GM23338 (cell line): Measurements from ENCODE around the gene SMOC2. TPM values are rescaled to one million over a fixed set of nuclear protein-coding genes. Genes with fewer than 3 reads are reported as not detected.

Experiments used
- ATAC-seq: fragments of 200-7000 bp; cut with Tn5 transposase; 3 replicates; pipeline ENCODE4 v1.9.1; 2020
- DNase-seq: peaks from one replicate; pipeline ENCODE4 v3.0.0-alpha.2; 2015; ENCODE audit warnings: low spot score
- H2AFZ ChIP-seq: fragments of 200-600 bp; sonication (generic); 2 replicates; pipeline ENCODE4 v1.8.0; 2016; ENCODE audit warnings: antibody characterized with exemption, mild to moderate bottlenecking, moderate library complexity
- H3F3A ChIP-seq: fragments of 200-600 bp; sonication (generic); replicated peaks from 2 replicates; pipeline ENCODE4 v1.8.0; 2017; ENCODE audit warnings: antibody characterized with exemption, mixed run types, low read depth
- H3K27ac ChIP-seq: fragments of 200-600 bp; sonication (generic); 2 replicates; pipeline ENCODE4 v1.6.1; 2016; ENCODE audit warnings: low read depth
- H3K27me3 ChIP-seq: fragments of 200-600 bp; sonication (generic); 2 replicates; pipeline ENCODE4 v1.8.0; 2016; ENCODE audit warnings: mild to moderate bottlenecking, mixed run types, moderate library complexity; ENCODE audit not compliant: insufficient read depth
- H3K36me3 ChIP-seq: fragments of 200-600 bp; sonication (generic); 2 replicates; pipeline ENCODE4 v1.8.0; 2016; ENCODE audit warnings: mild to moderate bottlenecking; ENCODE audit not compliant: insufficient read depth
- H3K4me1 ChIP-seq: fragments of 200-600 bp; sonication (generic); 2 replicates; pipeline ENCODE4 v1.8.0; 2016; ENCODE audit warnings: mild to moderate bottlenecking, moderate library complexity; ENCODE audit not compliant: insufficient read depth
- H3K4me2 ChIP-seq: fragments of 200-600 bp; sonication (generic); 2 replicates; pipeline ENCODE4 v1.7.1; 2017; ENCODE audit warnings: mixed run types
- H3K4me3 ChIP-seq: fragments of 200-600 bp; sonication (generic); 2 replicates; pipeline ENCODE4 v1.6.1; 2016; ENCODE audit warnings: mixed run types
- H3K79me2 ChIP-seq: fragments of 200-600 bp; sonication (generic); replicated peaks from 2 replicates; pipeline ENCODE4 v1.8.0; 2017; ENCODE audit warnings: mild to moderate bottlenecking; ENCODE audit not compliant: insufficient read depth
- H3K9me2 ChIP-seq: fragments of 200-600 bp; sonication (generic); 2 replicates; pipeline ENCODE4 v1.8.0; 2017; ENCODE audit not compliant: insufficient read depth
- H4K20me1 ChIP-seq: fragments of 200-600 bp; sonication (generic); replicated peaks from 2 replicates; pipeline ENCODE4 v1.8.0; 2017; ENCODE audit warnings: mild to moderate bottlenecking; ENCODE audit not compliant: insufficient read depth
- H3K27ac Mint-ChIP-seq: 2 replicates; pipeline ENCODE4 v1.8.0; 2020; ENCODE audit warnings: inconsistent platforms, mild to moderate bottlenecking, moderate library complexity, mixed read lengths
- H3K27me3 Mint-ChIP-seq: 3 replicates; pipeline ENCODE4 v1.8.0; 2022; ENCODE audit warnings: low read depth, mild to moderate bottlenecking, moderate library complexity, mixed read lengths, inconsistent platforms; ENCODE audit not compliant: insufficient read depth, poor library complexity
- H3K36me3 Mint-ChIP-seq: 3 replicates; pipeline ENCODE4 v1.8.0; 2021; ENCODE audit warnings: low read depth, mild to moderate bottlenecking, inconsistent platforms, moderate library complexity, mixed read lengths
- H3K4me1 Mint-ChIP-seq: 3 replicates; pipeline ENCODE4 v1.8.0; 2020; ENCODE audit warnings: mild to moderate bottlenecking, inconsistent platforms, mixed read lengths
- H3K4me3 Mint-ChIP-seq: 3 replicates; pipeline ENCODE4 v1.8.0; 2021; ENCODE audit warnings: moderate library complexity, mild to moderate bottlenecking, inconsistent platforms, mixed read lengths
- H3K9me3 Mint-ChIP-seq: 3 replicates; pipeline ENCODE4 v1.8.0; 2020; ENCODE audit warnings: moderate library complexity, mild to moderate bottlenecking, inconsistent platforms, mixed read lengths
- CREB1 ChIP-seq: fragments of 250-450 bp; sonication (Bioruptor Pico); IDR thresholded peaks from 2 replicates; pipeline ENCODE4 v1.5.0; 2020; ENCODE audit warnings: low read depth, mild to moderate bottlenecking, moderate library complexity
- ETS1 ChIP-seq: IDR thresholded peaks from 2 replicates; pipeline ENCODE4 v1.6.1; 2016; ENCODE audit warnings: antibody characterized with exemption
- EZH2 ChIP-seq: fragments of 200-600 bp; sonication (generic); IDR thresholded peaks from one replicate; pipeline ENCODE4 v1.8.0; 2017; ENCODE audit warnings: antibody characterized with exemption, mild to moderate bottlenecking, low read depth; ENCODE audit not compliant: unreplicated experiment
- EZH2phosphoT487 ChIP-seq: fragments of 200-600 bp; sonication (generic); IDR thresholded peaks from one replicate; pipeline ENCODE4 v1.8.1; 2018; ENCODE audit warnings: antibody characterized with exemption; ENCODE audit not compliant: unreplicated experiment
- NANOG ChIP-seq: IDR thresholded peaks from 2 replicates; pipeline ENCODE4 v1.6.1; 2016; ENCODE audit warnings: antibody characterized with exemption, borderline replicate concordance
- POLR2AphosphoS5 ChIP-seq: IDR thresholded peaks from 2 replicates; pipeline ENCODE4 v1.6.1; 2016; ENCODE audit warnings: antibody characterized with exemption, low read depth
- STAT1 ChIP-seq: IDR thresholded peaks from one replicate; pipeline ENCODE4 v1.6.1; 2016; ENCODE audit warnings: antibody characterized with exemption; ENCODE audit not compliant: unreplicated experiment
- ZNF114 ChIP-seq: fragments of 250-450 bp; sonication (Bioruptor Pico); IDR thresholded peaks from 2 replicates; pipeline ENCODE4 v1.5.0; 2020; ENCODE audit warnings: mild to moderate bottlenecking, moderate library complexity
- ZNF462 ChIP-seq: fragments of 250-450 bp; sonication (Bioruptor Pico); IDR thresholded peaks from 2 replicates; pipeline ENCODE4 v1.5.0; 2020; ENCODE audit warnings: mild to moderate bottlenecking, moderate library complexity
- polyA plus RNA-seq: library from polyadenylated mRNA; unstranded; fragments of >200 nt; fragmentation: Nextera tagmentation; extraction: Ambion mirVana; gene quantifications from 2 replicates; pipeline ENCODE4 v1.2.1, GENCODE V29; 2016
- total RNA-seq: library from RNA; depleted of rRNA; stranded (reverse); fragments of >200 nt; shearing (Covaris generic); gene quantifications from 2 replicates; pipeline ENCODE4 v1.2.3, GENCODE V29; 2014

The SMOC2 gene
- total and polyA plus RNA-seq, 2 experiments from 2014 or later = 4.3 to 6.5 TPM

- TF ChIP-seq ZNF462 (CRISPR knock-in tag) (no peak), ZNF114 (CRISPR knock-in tag) (no peak), EZH2phosphoT487 (no peak), EZH2 (no peak), POLR2AphosphoS5 (no peak)
Measured at GRCh38 chr6:168684906-168685305, 243.9 kb downstream of the SMOC2 start (continued).

GRCh38 chr6:168686029-168686738, 245.2 kb downstream of the SMOC2 start:
- no peaks in the 10 kb centered on the region for H3K27me3 Mint-ChIP-seq
- Histone ChIP-seq H3K27me3 (no peaks in the 10 kb centered on the region), H3K4me1 (peaks cover 13% of the 10 kb centered on the region; the same call in 1 of the 2 replicates), H3K4me2 (no peak overlapping the region), H3K4me3 (no peak overlapping the region), H3K79me2 (no peaks in the 10 kb centered on the region), H3K36me3 (no peaks in the 10 kb centered on the region), H3F3A (no peaks in the 10 kb centered on the region), H3K9me2 (peaks cover 8% of the 10 kb centered on the region), H3K27ac (no peak overlapping the region), H4K20me1 (no peaks in the 10 kb centered on the region), H2AFZ (peak overlapping the region; percentile 72; the same call in 1 of the 2 replicates)
- DNase-seq = no peak
- peaks cover 35% of the 10 kb centered on the region for H3K4me1 Mint-ChIP-seq
- ATAC-seq = no peak; the same call in 2 of the 3 replicates
- peaks cover 3% of the 10 kb centered on the region; the same call in 1 of the 3 replicates for H3K9me3 Mint-ChIP-seq
- no peak overlapping the region for H3K27ac Mint-ChIP-seq
- no peaks in the 10 kb centered on the region for H3K36me3 Mint-ChIP-seq
- no peak overlapping the region for H3K4me3 Mint-ChIP-seq
- TF ChIP-seq CREB1 (CRISPR knock-in tag) (no peak), EZH2phosphoT487 (no peak), NANOG (no peak), STAT1 (no peak), ETS1 (no peak)
